Measurements from ENCODE around the gene ALDOB.

The ALDOB gene

DNA sequence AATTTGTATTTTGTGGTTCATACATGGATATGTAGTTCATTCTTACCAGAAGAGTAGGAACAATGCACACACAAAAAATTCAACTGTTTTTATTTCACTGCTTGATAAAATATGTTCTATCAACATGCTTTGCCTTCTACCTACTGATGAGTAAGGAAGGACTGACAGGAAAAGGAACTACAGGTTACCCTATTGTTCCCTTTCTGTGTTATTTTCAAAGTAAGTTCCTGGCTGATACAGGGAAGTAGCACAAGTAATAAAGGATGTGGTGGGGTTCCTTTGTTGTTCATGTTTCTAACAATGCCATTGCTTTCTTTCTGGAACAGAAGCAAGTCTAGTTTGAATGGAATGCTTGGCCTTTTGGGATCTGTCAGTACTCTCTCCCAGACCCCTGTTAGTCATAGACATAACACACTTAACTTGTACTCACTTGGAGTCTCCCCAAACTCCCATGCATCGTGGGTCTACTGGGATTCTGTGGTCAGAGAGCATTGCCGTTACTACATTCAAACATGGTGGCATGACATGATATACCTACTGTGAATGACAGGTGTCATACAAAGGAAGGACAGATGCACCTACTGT, 20.2 kb upstream of the ALDOB start (continued):
- TF ChIP-seq ZNF2 (tag by site-specific recombination; IDR thresholded peaks at IDR 0.05): no peak

DNA sequence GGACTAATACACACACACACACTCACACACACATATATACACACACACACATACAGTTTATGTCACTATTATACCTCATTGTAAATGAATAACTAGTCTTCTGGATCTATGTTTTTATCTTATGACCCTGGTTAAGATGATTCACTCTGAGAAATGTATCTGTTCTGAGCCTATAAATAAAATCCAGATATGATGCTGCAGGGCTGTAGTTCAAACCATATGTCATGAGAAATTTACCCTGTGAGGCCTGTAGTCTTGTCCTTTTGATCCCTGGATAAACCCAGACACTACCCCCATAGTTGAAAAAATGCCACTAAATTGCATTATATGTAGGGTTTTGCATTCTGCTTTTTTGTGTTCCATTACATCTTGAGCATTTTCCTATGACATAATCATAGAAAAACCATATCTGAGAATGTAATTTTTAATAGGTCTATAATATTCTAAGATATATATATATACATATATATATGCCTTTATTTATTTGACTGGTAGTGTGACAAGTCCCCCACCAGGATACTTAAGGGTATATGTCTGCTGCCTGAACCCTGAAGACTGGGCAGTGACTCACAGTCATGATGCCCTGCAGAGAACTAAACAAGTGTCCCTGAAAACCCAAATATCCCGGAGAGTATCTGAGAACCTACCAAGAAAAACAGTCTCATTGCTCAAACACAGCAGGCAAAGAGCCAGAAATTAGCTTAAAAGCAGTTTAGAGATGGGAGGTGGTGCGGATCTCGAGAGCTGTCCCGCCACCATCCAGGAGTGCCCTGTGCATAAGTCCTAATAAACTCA, 18.4 kb upstream of the ALDOB start:
- Histone ChIP-seq H3K27ac (ENCODE audit: extremely low read depth, low read depth, low read length) (no peak overlapping the region), H3K4me1 (ENCODE audit: control insufficient read depth, insufficient read depth, low read length) (no peaks in the 10 kb centered on the region), H3K36me3 (ENCODE audit: control insufficient read depth in 2 of 2, insufficient read depth in 1 of 2, low read length in 2 of 2) (no peaks in the 10 kb centered on the region), H3K4me3 (ENCODE audit: low read depth, low read length) (no peak overlapping the region), H3K9me3 (ENCODE audit: control insufficient read depth, insufficient read depth, low read depth, low read length) (no peaks in the 10 kb centered on the region)
- ChIA-PET POLR2A (no interaction called here), CTCF (interaction anchor here (1.0 to 1.5 kb wide), 3 partner anchors 8 to 13 kb away, joined by 3 to 5 read pairs (median 3); no protein-coding TSS in a partner anchor)
- no peak for TF ChIP-seq ZNF132 (tag by site-specific recombination; IDR thresholded peaks at IDR 0.05; ENCODE audit: borderline replicate concordance)
- TF ChIP-seq ZNF580 (tag by site-specific recombination; IDR thresholded peaks at IDR 0.05): no peak
- TF ChIP-seq KLF16 (tag by site-specific recombination; IDR thresholded peaks at IDR 0.05): no peak
- TF ChIP-seq ZNF184 (tag by site-specific recombination; IDR thresholded peaks at IDR 0.05): no peak
- TF ChIP-seq ZFHX2 (tag by site-specific recombination; conservative IDR thresholded peaks at IDR 0.05): no peak

DNA sequence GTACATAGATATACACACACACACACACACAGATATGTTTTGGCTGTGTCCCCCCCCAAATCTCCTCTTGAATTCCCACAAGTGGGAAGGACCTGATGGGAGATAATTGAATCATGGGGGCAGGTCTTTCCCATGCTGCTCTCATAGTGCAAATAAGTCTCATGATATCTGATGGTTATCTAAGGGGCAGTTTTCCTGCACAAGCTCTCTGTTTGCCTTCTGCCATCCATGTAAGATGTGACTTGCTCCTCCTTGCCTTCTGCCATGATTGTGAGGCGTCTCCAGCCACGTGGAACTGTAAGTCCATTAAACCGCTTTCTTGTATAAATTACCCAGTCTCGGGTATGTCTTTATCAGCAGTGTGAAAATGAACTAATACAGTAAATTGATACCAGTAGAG, 15.9 kb upstream of the ALDOB start:
- H3K4me1 ChIP-seq (ENCODE audit: control insufficient read depth, insufficient read depth, low read length): no peaks in the 10 kb centered on the region
- no peak overlapping the region for H3K27ac ChIP-seq (ENCODE audit: extremely low read depth, low read depth, low read length)
- no peak for TF ChIP-seq ZNF37A (tag by site-specific recombination; IDR thresholded peaks at IDR 0.05)
- no peak for TF ChIP-seq ZNF324 (tag by site-specific recombination; IDR thresholded peaks at IDR 0.05)
- no peak for TF ChIP-seq KLF16 (tag by site-specific recombination; IDR thresholded peaks at IDR 0.05)
- no peak for TF ChIP-seq ZNF76 (tag by site-specific recombination; IDR thresholded peaks at IDR 0.05; ENCODE audit: borderline replicate concordance, low read depth)
- no peak for TF ChIP-seq HOXD13 (CRISPR knock-in tag; IDR thresholded peaks at IDR 0.05; ENCODE audit: borderline replicate concordance)
- no peak for TF ChIP-seq REST (tag by site-specific recombination; IDR thresholded peaks at IDR 0.05)
- no peak for TF ChIP-seq ZEB2 (tag by site-specific recombination; IDR thresholded peaks at IDR 0.05)
- TF ChIP-seq ZNF121 (tag by site-specific recombination; IDR thresholded peaks at IDR 0.05): no peak
- TF ChIP-seq ZXDB (tag by site-specific recombination; IDR thresholded peaks at IDR 0.05): no peak
- TF ChIP-seq ZNF488 (tag by site-specific recombination; IDR thresholded peaks at IDR 0.05): no peak
- TF ChIP-seq ZNF423 (tag by site-specific recombination; IDR thresholded peaks at IDR 0.05): no peak
- TF ChIP-seq ZNF677 (tag by site-specific recombination; IDR thresholded peaks at IDR 0.05): no peak
- no peak for TF ChIP-seq ZNF23 (tag by site-specific recombination; IDR thresholded peaks at IDR 0.05; ENCODE audit: borderline replicate concordance)
- no peak for TF ChIP-seq ZNF132 (tag by site-specific recombination; IDR thresholded peaks at IDR 0.05; ENCODE audit: borderline replicate concordance)
- TF ChIP-seq TRIM28 (IDR thresholded peaks at IDR 0.05; ENCODE audit: borderline replicate concordance, low read length): no peak
- no peak overlapping the region for H3K4me3 ChIP-seq (ENCODE audit: low read depth, low read length)
- no peaks in the 10 kb centered on the region for H3K36me3 ChIP-seq (ENCODE audit: control insufficient read depth in 2 of 2, insufficient read depth in 1 of 2, low read length in 2 of 2)
- CTCF ChIA-PET: interaction anchor here (1.5 to 3.9 kb wide), 2 partner anchors 9 to 78 kb away, joined by 6 to 41 read pairs; no protein-coding TSS in a partner anchor
- POLR2A ChIA-PET: no interaction called here
- H3K9me3 ChIP-seq (ENCODE audit: control insufficient read depth, insufficient read depth, low read depth, low read length): no peaks in the 10 kb centered on the region

Data from HEK293 (cell line).